T-helper 2 cell (primary cell): ENCODE results near the gene ZNF396.

Source experiments
- DNase-seq, 5 experiments: peaks; one replicate each; pipeline versions ENCODE4 v3.0.0 to v3.0.0-alpha.2; 2012 to 2022

Gene ZNF396

DNA sequence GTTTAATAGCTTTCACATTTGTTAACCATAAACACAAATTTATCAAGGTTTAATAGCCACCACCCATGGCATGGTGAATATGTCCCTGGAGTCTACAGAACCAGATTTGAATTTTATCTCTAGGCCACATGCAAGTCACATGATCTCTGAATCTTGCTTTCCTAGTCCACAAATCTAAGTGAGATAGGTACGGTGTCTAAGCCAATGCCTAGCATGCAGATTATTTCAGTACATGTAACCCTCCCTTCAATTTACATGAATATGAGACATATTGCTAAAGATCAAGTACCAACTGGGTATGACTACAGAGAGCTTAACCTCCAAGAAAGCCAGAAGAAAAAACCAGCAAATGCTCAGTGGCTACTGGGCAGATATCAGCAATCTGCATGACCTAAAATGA lies 42.9 kb downstream of the ZNF396 start:
- DNase-seq, result no peak

DNA sequence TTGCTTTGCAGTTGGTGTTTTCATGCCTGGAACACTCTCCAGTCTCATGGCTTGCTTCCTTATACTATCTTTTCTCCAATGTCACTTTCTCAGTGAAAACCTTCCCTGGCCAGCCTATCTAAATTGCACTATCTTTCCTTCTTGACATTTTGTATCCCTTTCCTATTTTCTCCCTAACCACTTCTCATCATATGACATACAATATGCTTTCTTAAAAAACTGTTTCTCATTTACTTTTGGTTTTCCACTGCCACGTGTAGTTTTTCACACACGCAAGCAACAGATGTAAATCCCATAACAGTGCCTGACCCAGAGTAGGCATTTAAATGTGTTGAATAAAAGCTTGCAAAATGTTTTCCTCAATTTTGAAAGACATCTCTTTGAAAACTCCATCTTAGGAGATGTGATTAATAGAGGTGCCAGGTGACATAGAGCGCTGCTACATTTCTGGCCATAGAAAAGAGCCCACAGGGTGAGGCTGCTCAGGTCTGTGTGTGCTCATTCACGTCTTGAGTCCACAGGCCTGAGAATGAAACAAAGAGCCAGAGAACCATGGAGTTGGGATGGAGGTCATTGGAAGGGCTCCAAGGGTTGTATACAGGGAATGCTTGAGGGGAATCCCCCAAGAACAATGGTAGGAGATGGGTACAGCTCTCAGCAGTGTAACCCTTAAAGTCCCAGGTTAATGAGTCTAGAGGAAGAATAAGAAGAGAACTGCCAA lies 45.6 kb downstream of the ZNF396 start:
- no peak for DNase-seq

DNA sequence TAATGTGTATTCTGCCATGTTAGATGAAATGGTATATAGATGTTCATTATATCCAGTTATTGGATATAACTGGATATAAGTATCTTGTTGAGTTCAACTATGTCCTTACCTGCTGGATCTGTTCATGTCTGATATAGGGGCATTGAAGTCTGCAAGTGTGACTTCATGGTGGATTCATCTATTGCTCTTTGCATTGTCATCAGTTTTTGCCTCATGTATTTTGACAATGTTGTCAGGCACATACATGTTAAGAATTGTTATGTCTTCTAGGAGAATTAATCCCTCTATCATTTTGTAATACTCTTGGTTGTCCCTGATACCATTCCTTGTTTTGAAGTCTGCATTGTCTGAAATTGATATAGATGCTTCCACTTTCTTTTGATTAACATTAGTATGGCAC lies 48.3 kb downstream of the ZNF396 start:
- DNase-seq, result no peak

DNA sequence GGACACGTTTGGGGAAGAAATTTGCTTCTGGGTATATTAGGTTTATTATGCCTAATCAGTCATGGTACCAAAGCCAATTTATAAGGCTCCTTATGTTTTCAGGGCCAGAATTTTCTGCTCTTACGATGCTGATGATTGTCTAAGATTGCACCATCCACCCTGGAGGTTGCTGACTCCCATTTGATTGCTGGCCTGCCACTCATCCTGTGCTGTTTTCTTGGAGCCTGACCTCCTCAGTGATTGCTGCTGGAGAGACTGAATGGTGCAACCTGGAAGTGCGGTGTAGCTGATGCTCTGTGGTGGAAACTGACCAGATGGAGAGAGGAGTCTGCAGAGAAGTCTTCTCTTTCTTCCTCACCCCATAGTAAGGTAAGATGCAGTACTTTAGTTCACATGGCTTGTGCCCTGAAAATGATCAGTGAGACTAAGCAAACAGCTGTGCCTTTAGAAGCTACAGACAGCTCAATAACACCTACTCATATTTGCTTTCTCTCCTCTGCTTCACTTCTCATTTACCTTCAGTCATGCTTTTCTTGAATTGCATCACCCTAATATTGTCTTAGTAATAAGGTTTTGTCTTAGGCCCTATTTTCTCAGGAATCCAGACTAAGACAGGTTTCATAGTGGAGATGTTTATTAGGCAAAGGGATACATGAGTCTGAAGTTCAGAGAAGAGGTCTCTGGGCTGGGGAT lies 50.3 kb downstream of the ZNF396 start:
- DNase-seq, result no peak

DNA sequence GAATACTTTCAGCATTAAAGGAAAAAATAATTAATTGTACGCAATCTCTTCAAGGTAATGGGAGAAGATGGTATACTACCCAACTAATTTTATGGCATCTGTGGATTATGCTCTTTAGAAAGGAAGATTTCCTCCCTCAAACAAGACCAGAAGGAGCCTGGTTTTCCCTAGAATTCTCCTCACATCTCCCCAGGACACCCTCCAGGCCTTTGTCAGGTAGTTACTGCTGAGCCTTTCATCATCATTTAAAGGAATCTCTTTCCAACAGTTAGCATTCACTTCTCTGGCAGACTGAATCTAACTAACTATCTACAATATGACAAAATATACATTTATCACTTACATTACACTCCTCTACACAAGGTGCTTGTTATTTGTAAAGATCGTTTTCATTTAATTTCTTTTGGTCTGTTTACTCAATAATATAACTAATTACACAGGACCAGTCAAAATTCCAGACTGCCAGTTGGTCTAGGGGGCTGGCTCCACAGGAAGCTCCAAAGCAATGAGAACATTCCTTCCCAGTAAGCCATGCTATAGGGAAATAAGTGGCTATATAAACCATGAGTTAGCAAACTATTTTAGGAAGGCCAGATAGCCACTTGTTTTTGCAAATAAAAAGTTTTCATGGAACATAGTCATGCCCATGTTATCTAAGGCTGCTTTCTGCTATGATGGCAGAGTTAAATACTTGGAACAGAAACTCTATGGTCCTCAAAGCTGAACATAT lies 52.0 kb downstream of the ZNF396 start:
- DNase-seq, result no peak

DNA sequence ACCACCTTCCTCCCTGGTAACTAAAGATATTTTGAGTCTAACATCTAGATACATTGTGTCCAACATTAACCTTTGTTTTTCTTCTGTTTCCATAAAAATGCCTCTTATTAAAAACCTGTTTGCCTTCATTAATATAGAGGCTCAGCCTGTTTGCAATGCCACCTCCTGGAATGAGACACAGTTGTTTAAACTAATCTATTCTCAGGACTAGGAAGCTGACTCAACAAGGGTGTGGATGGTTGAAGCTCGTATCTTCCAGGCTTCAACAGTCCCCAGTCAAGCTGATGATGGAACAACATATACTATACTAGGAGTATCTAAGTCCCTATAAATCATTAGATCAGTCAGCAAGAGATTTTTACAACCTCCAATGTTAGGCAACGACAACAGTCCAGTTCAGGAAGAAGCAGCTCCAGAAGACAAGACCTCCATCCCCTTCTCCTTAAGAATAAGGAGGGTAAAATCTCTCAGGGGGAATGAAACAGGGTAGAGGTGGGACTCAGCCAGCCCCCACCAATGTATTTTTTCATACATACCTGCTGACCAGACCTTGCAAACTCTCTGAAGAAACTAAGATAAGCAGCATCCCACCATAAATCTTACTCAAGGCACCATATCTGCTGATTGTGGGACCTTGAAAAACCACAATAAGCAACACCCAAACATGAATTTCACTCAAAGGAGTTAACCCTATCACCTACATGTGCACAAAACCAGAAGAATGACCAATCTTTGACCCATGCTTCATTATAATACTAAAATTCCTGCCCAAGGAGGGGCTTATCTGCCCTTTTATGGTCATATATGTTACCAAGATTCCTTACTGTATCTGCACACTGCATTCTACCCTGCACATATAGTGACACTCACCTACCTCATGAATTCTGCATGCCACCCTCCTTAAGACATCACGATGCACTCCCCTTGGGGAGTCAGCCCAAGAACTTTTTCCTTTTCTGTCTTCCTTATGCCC lies 54.4 kb downstream of the ZNF396 start:
- DNase-seq, result no peak
